GM21367 (cell line): ENCODE measurements around the gene JSRP1.

ENCODE experiments used
- ATAC-seq: cut with Tn5 transposase; IDR thresholded peaks from one replicate; pipeline ENCODE4 v1.9.1; 2021; ENCODE audit not compliant: unreplicated experiment

Gene JSRP1

GRCh38 chr19:2232286-2233151 is 23.7 kb downstream of the JSRP1 start:
- ATAC-seq = no peak

- ATAC-seq = no peak
Observed at GRCh38 chr19:2231621-2232221, 24.5 kb downstream of the JSRP1 start.

DNA sequence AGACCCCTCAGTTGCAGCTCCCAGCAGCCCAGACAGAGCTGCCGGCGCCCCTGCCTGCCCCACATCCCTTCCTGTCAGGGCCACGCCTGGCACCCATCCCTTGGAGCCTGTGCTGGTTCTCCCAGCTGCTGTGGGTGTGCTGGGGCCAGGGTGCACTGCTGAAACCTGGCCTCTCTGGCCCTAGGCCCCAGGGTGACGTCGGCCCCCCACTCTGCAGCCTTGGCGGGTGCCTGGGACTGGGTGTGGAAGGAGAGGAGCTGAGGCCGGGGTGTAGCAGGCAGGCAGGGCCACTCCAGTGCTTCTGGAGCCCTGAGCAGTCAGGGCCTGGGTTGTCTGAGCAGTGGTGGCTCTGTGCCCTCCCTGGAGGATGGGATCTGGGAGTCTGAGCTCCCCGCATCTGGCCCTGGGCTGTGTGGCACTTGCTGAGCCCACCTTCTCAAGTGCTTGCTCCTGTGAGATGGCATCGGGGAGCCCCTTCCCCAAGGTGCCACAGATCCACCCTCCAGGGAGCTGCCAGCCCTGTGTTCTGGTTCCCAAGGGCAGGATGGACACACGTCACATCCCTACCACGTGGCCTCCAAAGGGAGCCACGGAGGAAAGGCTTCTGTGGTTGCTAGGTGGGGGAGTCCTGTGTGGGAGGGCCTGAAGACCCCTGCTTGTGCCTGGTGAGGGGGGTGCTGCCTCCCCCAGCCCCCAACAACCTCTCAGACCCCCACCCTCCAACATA is 25.2 kb downstream of the JSRP1 start:
- no peak for ATAC-seq

DNA sequence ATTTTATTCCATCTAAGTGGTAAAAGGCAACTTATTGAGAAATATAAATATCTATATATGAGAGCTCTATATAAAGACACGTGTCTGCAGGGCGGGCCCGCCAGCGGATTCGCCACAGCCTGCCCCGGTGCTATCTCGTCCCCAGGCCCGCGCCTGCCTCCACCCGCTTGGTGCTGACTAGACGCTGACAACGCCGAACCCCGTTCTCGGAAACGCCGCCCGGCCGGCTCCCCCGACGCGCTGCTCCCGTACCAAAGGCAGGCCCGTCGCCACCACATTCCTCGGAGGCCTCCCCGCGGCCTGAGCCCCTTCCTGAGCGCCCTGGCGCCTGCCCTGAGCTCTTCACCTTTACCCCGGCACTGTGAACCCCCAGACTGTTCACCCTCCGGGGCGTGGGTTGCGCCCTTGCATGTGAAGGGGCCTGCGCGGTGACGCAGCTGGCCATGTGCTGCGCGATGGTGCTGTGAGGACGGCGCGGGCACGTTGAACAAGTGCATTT is 26.1 kb downstream of the JSRP1 start:
- ATAC-seq = no peak

GRCh38 chr19:2229103-2230032 is 26.8 kb downstream of the JSRP1 start:
- no peak for ATAC-seq

GRCh38 chr19:2228157-2229030 is 27.8 kb downstream of the JSRP1 start:
- no peak for ATAC-seq

DNA sequence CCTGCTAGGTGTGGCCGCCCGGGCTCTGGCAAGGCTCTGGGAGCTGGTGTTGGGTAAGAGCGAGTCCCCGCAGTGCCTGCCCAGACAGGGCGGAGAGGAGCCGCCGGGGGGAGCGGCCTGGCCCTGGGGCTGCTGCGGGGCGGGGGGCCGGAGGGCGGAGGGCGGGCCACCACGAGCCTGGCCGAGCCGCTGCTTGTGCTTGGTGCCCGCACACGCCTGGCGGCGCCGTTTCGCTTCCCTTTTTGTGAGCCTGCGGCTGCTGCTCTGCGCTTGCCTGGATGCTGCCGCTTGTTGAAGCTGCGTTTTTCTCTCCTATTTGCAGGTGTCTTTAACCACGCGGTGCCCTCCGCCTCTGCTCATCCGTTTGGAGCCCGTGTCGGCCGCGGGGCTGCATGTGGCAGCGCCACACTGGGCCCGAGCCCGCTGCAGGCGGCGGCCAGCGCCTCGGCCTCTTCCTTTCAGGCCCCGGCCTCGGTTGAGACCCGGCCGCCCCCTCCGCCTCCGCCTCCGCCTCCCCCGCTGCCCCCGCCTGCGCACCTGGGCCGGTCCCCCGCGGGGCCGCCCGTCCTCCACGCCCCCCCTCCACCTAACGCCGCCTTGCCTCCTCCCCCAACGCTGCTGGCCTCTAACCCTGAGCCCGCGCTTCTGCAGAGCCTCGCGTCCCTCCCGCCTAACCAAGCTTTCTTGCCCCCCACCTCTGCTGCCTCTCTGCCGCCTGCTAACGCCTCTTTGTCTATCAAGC is 28.6 kb downstream of the JSRP1 start:
- ATAC-seq = no peak

DNA sequence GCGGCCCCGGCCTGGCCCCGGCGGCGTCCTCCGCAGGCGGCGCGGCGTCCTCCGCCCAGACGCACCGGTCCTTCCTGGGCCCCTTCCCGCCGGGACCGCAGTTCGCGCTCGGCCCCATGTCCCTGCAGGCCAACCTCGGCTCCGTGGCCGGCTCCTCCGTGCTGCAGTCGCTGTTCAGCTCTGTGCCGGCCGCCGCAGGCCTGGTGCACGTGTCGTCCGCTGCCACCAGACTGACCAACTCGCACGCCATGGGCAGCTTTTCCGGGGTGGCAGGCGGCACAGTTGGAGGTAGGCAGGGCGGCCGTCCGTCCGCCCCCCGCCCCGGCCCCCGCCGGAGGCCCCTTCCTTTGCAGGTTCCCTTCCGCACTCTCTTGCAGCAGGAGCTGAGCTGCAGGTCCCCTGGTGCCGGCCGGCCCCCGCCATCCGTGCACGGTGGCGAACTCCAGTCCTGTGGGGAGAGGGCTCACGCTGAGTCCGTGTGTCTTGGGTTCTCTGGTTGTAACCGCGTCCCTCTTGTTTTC is 29.3 kb downstream of the JSRP1 start:
- no peak for ATAC-seq

- no peak for ATAC-seq
Observed at GRCh38 chr19:2226051-2226839, 30.0 kb downstream of the JSRP1 start.

DNA sequence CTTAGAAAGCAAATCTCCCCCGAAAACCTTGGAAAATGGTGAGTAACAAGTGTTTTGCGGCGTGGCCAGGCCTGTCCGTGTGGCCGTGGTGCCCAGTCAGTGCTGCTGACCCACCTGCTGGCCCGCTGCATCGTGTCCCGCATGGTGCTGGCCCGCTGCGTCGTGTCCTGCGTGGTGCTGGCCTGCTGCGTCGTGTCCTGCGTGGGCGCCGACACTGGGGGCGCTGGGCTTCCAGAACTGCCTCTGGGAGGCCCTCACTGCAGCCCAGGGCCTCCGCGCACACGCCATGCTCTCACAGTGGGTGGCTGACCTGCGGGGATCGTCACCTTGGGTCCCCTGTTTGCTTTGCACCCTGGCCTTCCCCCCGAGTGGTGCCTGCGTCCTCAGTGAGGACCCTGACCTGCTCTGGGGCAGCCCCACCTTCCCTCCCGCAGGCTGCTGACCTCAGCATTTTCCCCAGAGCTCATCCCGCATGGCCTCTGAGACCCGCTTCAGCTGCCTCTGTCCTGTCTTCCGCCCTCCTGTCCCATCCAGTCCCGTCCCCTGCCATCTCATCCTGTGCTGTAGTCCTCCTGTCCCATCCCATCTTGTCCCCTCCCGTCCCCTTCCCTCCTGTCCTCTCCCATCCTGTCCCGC is 30.7 kb downstream of the JSRP1 start:
- ATAC-seq = no peak

DNA sequence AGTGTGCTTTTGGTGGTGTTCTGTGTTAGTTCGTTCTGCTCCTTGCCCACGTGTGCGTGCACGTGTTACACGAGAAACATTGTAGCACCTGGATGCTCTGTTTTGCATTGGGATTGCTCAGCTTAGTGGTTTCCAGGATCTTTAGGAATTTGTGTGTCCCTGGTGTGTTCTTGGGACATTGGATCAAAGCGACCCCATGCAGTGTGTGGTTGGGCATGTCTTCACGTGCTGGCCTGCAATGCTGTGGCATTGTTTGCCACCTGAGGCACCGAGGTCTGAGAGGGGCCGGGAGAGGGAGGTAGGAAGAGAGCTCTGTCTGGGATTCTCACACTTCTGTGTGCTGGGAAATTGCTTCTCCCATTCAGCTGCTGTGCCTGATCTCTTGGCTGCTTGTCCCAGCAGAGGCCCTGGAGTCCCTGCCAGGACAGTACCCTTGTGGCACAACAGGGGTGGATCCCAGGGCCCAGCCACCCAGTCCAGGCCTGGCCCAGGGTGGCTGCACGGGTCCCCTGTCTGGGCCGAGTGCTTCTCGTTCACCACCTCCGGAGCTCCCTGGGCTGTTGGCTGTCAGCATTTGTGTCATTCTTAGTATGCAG is 31.4 kb downstream of the JSRP1 start:
- no peak for ATAC-seq

- no peak for ATAC-seq
Observed at GRCh38 chr19:2223959-2224358, 32.3 kb downstream of the JSRP1 start.

- no peak for ATAC-seq
Observed at GRCh38 chr19:2223391-2223790, 32.8 kb downstream of the JSRP1 start.

- no peak for ATAC-seq
Observed at GRCh38 chr19:2221918-2222317, 34.3 kb downstream of the JSRP1 start.

- no peak for ATAC-seq
Observed at GRCh38 chr19:2221250-2221831, 34.9 kb downstream of the JSRP1 start.

- ATAC-seq = no peak
Observed at GRCh38 chr19:2219726-2220125, 36.5 kb downstream of the JSRP1 start.

- no peak for ATAC-seq
Observed at GRCh38 chr19:2217591-2217990, 38.6 kb downstream of the JSRP1 start.
